HG03045 (cell line): ENCODE data around the gene CORO2A.

Experiments used
- ATAC-seq: cut with Tn5 transposase; IDR thresholded peaks from one replicate; pipeline ENCODE4 v1.9.1; 2021; ENCODE audit warnings: mild to moderate bottlenecking, moderate library complexity; ENCODE audit not compliant: unreplicated experiment

The CORO2A gene, protein sequence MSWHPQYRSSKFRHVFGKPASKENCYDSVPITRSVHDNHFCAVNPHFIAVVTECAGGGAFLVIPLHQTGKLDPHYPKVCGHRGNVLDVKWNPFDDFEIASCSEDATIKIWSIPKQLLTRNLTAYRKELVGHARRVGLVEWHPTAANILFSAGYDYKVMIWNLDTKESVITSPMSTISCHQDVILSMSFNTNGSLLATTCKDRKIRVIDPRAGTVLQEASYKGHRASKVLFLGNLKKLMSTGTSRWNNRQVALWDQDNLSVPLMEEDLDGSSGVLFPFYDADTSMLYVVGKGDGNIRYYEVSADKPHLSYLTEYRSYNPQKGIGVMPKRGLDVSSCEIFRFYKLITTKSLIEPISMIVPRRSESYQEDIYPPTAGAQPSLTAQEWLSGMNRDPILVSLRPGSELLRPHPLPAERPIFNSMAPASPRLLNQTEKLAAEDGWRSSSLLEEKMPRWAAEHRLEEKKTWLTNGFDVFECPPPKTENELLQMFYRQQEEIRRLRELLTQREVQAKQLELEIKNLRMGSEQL

DNA sequence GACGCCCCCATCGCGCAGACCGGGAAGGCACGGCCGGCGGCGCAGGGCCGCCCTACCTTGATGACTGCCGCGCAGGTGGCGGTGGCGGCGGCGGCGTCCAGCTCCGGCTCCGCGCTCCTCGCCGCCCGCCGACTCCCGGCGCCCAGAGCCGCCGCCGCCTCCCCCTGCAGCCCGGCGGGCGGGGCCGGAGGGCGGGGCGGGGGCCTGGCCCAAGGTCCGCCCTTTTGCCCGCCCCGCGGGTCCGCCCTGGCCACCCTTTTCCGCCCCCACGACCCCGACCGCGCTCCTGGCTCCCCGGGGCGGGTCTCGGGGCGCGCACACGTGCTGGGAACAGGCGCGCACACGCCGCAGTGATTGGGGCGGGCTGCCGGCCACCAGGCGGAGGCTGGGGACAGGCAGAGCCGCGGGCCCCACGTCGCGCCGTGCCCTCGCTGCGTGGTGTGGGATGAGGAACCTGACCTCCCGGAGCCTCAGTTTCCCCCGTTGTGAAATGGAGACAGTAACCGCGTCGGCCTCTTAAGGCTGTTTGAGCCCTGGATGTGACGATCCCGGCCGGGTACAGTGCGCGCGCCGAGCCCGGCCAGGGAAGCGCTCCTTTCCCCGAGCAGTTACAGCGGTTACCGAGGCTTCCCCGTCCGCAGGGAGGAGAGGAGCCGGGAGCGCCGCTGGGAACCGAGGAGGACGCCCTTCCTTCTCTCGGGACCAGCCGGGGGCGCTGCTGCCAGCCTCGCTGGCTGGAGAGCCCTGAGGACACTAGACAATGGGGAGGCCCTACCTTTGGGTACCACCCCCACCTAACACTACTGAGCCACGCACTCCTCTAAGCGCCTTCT, at the start of gene CORO2A:
Gene CORO2A (minus strand): TSS at position 135 of the 833 bp plus-strand sequence. CDS start 34,977 bp downstream, outside the sequence.
- ATAC-seq: peak; percentile 67

DNA sequence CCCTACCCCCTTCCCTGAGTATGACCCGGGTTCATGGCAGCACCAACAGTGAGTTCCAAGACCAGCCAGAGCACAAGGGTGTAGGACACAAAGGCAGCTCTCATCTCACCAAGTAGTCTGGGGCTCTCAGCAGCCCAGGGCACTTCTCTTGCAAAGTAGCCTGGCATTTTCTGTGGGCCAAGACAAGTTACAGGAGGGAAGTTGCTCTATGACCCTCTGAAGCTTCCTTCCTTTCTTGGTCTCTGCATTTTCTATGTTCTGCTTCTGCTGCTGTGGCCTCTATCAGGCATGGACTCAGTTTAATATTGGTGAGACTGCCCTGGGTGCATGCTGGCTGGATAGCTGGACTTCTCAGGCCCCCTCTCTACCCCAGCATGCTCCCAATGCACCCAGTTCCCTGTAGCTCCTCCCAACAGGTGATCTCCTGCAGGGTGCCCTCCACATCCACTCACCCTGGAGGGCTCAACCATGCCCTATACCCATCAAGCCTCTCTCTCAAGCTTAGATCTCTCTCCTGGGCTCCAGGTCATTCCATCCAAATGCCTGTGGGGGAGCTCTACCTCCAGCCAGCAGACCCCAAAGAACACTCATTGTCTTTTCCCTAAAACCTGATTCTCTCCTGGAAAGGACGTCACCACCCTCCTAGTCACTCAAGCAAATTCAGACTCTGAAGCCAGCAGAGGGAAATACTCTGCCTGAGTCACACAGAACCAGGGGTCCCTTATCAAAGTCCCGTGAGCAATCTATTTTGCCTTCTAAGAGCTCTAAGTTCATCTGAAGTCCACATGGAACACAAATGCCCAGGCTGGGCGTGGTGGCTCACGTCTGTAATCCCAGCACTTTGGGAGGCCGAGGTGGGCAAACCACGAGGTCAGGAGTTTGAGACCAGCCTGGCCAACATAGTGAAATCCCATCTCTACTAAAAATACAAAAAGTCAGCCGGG, 49.2 kb upstream of the CORO2A start:
- ATAC-seq: no peak

DNA sequence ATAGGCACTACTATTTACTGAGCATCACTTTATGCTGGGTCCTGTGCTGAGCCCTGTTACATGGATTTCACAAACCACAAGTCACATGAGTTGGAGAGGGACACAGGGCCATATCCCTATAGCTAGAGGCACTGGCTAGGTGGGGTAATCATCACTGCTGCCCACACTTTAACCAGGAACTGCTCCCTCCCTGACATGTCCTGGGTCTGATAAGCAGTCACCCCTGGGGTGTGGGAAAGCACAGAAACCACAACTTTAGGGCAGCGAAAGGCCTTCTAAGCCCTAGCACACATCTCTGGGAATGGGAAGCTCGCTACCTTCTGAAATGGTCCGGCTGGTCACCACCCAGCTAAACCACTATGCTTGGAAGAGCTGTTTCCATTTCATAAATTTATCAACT, 48.0 kb upstream of the CORO2A start:
- ATAC-seq: no peak

DNA sequence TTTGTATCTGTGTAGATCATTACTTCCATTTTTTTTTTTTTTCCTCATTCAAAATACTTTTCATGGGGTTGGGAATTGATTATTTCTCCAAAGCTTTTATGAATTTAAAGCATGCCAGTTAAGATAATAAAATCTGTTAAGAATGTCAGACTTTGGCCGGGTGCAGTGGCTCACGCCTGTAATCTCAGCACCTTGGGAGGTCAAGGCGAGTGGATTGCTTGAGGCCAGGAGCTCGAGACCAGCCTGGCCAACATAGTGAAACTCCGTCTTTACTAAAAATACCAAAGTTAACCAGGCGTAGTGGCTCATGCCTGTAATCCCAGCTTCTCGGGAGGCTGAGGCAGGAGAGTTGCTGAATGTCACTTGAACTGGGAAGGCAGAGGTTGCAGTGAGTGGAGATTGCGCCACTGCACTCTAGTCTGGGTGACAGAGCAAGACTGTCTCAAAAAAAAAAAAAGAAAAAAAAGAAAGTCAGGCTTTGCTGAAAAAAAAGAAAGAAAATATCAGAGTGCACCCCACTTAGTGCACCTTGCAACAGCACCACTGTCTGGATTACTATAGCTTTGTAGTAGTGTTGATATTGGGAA, 44.6 kb upstream of the CORO2A start:
- ATAC-seq: no peak

DNA sequence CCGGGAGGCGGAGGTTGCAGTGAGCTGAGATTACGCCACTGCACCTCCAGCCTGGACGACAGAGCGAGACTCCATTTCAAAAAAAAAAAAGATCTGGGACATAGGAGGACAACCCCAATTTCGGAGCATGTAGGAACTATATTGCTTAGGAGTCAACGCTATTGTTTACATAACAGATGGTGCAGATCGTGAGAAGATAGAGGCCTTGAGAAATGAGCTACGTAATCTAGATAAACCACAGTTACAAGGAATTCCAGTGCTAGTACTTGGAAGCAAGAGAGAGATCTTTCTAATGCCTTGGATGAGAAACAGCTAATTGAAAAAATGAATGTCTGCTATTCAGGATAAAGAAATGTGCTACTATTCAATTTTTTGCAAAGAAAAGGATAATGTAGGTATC, 42.7 kb upstream of the CORO2A start:
- ATAC-seq: no peak

DNA sequence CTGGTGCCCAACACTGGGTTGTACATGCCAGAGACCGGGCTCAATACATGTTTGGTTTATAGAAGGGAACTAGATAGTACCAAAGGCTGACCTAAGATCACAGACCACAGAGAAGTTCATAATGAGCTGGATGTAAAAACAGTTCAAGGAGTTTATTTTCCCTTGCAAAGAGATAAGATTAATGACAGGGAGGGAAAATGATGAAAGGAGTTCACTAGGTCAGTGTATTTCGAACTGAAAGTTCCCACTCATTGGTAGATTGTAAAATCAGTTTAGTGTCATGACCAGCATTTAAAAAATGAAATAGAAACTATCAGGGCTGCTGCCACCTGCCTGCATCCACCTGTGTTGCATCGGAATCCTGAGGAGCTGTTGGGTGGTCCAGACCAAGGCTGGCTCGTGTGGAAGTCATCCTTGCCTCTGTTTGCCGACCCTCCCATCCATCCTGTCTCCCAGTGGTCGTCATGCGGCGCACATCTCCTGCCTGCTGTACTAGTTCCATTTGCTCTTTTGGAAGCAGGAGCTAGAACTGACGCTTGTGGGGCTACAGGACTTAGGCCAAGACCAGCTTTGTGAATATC, 41.9 kb upstream of the CORO2A start:
- ATAC-seq: no peak

DNA sequence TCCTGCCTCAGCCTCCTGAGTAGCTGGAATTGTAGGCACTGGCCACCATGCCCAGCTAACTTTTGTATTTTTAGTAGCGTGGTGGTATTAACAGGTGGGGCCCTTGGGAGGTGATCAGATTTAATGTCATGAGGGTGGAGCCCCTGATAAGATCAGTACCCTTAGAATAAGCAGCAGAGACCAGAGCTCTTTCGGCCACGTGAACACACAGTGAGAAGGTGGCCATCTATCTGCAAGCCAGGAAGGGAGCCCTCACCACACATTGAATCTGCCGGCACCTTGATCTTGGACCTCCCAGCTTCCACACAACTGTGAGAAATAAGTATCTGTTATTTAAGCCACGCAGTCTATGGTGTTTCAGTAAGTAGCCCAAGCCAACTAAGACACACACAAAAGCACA, 40.5 kb upstream of the CORO2A start:
- no peak for ATAC-seq

DNA sequence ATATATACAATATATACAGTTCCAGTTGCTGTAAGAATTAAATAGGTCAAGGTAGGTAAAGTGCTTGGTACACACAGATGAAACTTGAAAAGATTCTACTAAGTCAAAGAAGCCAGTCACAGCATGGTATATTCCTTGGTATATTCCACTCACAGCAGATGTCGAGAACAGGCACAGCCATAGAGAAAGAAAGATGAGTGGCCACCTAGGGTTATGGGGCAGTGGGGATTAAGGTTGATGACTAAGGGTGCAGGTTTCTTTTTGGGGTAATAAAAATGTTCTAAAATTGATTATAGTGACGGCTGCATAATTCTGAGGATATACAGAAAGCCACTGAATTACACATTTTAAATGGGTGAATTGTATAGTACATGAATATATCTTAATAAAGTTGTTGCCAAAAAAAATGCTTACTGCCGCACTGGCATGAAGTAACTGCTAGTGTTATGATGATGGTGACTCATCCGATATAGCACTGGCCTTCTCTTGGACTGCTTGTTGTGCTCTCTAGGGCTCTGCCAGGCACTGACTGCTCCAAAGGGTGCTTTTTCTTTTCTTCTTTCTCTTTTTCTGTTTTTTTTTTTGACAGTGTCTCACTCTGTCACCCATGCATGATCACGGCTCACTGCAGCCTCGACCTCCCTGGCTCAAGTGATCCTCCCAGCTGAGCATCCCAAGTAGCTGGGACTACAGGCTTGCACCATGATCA, 39.5 kb upstream of the CORO2A start:
- no peak for ATAC-seq

DNA sequence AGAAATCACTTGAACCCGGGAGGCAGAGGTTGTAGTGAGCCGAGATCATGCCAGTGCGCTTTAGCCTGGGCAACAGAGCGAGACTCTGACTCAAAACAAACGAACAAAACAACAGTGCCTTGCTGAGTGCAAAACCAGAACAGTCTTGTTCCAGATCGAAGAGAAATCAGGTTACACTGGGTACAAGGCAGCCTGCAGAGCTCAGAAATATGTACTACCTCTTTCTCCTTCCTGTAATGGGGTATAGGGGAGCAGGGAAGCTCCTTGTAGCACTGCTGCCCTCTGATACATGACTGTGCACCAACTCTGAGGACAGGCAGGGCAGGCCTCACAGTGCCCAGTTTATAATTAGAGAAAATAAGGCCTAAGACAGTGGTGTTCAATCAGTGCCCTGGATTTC, 38.4 kb upstream of the CORO2A start:
- no peak for ATAC-seq

DNA sequence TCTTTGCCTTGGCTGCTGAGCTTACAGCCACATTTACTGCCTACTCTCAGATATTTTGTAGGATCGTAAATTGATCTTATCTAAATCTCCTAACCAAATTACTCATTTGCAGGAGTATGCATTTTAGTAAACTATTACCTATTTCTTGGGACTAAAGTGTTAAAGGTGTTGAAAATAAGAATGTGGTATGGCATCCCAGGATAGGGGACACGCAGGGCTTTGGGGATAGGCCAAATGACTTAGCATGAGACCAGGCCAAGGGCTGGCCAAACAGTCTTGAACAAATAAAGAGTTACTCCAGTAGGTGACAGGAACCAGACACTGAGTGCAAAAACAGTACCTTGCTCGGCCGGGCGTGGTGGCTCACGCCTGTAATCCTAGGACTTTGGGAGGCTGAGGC, 37.9 kb upstream of the CORO2A start:
- ATAC-seq: no peak

DNA sequence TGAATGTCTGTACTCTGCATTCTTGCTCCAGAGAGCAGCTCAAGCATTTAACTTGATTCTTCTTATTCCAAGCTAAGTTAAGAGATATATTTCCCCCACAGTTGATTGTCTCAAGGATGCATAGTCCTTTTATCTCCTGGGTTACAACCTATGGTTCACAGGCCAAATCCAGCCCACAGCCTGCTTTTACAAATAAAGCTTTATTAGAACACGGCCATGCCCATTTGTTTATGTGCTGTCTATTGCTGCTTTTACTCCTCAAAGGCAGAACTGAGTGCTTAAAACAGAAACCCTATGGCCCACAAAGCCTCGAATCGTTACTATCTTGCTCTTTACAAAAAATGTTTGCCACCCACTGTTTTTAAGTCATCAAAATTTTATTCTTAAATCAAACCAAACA, 37.2 kb upstream of the CORO2A start:
- ATAC-seq: no peak

DNA sequence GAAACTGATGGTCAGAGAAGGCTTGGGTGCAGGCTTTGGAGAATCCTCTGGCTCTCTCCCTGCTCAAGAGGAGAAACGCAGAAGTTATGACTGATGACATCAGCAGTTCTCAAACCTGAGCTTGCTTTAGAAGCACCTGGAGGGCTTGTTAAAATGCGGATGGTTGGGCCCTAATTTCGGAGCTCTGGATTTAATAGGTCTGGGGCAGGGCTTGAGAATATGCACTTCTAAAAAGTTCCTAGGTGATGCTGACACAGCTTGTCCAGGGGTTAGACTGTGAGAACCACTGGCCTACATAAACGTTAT, 36.6 kb upstream of the CORO2A start:
- ATAC-seq: no peak

DNA sequence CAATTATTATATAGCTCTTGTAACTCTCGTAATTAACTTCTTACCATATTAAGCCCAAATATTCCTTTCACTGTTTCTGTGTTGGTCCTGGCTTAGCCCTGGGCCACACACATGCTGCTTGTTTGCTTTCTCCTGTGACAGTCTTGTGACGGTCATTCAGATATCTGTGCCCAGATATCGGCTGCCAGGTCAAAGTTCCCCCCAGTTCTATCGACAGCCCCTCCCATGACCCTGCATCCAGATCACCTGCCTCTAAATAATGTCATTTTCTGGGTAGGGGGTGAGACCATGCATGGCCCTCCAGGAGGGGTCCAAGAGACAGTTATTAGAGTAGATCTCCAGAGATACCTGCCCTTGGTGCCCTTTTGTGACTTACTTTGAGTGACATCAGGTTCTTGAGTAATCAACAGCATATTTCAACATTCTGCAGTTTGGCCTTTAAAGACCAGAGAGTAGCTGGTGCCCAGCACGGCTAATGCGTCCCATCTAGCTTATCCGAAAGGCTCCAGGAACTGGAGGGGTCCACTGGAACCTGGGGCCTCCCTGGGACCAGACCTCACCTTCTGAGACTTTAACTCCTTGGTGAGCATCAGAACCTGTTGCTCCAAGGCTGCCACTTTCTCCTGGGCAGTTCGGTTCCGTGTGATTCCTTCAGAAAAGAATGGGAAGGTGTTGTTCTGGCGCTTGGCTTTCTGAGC, 36.1 kb upstream of the CORO2A start:
- ATAC-seq: no peak

DNA sequence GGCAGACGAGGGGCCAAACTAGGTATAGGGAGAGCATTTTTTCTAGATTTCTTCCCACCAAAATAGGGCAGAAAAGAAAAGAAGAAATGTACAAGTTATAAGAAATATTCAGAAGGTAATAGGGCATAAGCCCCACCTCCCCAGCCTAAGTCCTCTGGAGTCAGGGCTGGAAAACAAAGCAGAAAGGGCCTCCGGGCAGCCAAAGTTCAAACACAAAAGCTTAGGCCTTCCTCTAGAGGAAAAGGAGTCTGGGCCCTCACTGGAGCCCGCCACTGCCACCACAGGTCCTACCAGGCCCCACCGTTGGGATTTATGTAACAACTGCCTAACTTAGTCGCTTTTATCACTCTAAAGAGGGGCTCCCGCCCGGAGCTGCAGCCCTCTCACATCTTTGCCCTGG, 35.4 kb upstream of the CORO2A start:
- no peak for ATAC-seq

DNA sequence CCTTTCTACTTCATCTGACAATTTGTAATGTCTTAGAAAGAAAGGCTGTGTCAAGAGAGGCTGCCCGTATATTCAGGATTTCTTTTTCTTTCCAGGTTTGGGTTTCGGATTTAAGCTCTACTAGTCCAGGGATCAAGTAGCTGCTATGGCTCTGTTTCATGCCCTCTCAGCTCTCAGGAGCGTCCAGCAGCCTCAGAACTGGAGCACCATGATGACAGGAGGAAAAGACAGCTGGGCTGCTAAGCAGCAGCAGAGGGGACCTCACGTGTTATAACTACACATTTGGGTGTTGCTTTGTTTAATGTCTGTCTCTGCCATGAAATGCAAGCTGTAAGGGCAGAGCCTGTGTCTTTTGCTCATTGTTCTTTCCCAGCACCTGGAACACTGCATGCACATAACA, 34.5 kb upstream of the CORO2A start:
- no peak for ATAC-seq

DNA sequence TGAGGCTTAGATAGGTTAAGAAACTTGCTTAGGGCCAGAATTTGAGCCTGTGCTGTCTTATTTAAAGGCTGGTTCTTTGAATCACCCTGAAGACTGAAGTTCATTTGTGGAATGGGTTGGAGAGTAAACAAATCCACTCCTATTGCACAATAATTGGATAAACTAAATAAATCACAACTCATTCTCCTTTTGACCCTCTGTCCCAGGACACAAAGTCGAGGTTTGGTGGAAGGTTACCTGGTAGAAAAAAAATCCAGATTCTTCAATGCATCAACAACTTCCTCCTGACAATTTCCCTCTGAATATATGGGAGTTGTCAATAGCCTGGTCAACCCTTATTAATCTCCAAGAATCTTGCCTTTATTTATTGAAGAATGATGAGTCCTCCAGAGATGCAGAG, 34.1 kb upstream of the CORO2A start:
- ATAC-seq: no peak

DNA sequence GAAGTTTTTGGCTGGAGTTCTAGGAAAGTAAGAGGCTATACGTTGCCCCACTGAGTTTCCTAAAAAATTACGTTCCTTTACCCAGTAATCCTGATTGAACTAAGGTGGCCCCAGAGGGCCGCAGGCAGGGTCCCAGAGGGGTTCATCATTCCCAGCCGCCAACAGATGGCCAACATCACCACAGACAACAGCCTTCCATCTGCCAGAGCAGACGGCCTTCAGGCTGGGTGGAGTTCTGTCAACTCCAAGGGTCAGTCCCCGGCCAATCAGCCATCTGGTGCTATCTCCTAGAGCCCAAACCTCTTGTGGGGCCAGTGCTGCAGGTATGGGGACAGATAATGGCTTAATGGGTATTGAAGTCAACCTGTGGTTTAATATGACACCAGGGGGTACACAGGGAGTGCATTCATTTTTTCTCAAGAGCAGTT, 32.6 kb upstream of the CORO2A start:
- ATAC-seq: no peak

DNA sequence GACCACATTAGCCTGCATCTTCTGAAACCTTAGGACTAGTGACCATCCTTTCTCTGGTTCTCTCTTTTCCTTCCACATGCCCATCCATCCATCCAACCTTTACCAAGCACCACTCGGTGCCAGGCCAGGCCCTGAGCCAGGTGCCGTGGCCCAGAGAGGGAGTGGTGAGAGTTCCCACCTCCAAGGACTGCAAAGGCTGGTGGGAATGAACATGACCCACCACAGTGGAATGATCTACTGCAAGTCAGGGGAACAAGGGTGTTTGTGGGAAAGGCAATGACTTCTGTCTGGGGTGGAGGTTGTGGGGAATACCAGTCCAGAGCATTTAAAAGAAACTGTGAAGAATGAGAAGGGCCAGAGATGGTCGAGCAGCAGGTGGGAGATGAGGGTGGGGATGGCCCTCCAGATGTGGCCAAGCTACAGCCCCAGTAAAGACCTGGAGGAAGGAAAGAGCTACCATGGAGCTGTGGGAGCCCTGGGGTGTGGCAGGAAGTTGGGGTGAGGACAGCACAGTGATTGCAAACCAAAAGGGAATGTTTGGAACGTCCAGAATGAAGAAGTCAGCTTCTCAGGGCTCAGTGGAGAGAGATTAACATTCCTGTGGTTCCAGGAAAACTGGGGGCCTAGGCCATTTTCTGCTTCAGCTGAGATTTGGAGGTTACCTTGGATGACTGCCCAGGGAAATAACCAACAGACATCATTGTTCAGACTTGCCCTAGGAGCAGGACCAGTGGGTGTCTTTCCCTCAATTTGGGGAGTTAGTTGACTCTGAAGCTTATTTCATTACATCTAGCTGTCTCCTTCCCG, 30.7 kb upstream of the CORO2A start:
- ATAC-seq: no peak
